ENCODE data around the gene UBE2O. TPM values are rescaled to one million over a fixed set of nuclear protein-coding genes. Genes with fewer than 3 reads are reported as not detected.

The UBE2O gene
- total RNA-seq, 1 experiment from 2014 or later = 52.6 TPM

DNA sequence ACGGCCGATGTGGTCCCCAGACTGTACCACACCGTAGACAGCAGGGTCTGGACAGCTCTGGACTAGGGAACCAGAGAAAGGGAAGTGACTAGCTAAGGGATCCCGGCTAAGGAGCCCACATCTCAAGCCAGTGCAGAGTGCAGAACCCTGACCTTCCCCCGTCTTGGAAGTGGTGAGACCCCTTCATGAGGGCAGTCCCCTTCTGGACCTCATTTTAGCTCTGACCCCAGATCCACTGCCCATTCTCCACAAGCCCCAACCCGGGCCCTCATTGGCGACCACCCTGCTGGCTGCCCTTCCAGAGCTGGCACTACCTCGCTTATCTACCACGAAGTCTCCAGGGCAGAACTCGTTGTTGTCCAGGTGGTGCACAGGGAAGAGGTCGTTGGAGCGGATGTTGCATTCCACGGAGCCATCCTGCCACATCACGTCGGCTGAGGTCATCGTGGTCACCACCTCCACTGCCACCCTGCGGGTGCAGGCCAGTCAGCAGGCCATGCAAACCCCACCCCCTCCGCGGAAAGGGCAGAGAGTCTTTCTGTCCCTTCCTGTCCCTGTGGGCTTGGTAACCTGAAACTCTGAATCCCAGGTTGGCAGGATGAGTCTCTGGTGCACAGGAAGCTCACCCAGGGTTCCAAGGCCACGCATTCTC, 54.3 kb downstream of the UBE2O start:
- Histone ChIP-seq H3K27ac (ENCODE audit: insufficient read length, low read depth, low read length) (no peak overlapping the region), H3K18ac (ENCODE audit: insufficient read length, low read depth, low read length) (no peak overlapping the region), H2BK5ac (ENCODE audit: insufficient read length, low read length) (no peak overlapping the region), H3K9ac (ENCODE audit: extremely low read depth, insufficient read length, low read length) (no peak overlapping the region), H3K23me2 (ENCODE audit: insufficient read length, low read depth, low read length, poor library complexity, severe bottlenecking) (no peaks in the 10 kb centered on the region), H3K79me1 (ENCODE audit: insufficient read depth, low read depth, low read length, poor library complexity, severe bottlenecking) (no peaks in the 10 kb centered on the region), H3K27me3 (ENCODE audit: insufficient read depth, low read length) (no peaks in the 10 kb centered on the region), H4K8ac (replicated peaks; ENCODE audit: insufficient read length, low read depth, low read length) (no peak overlapping the region), H3K23ac (ENCODE audit: insufficient read length, low read depth, low read length) (no peak overlapping the region), H3K4me1 (ENCODE audit: insufficient read depth, low read length) (no peaks in the 10 kb centered on the region), H2BK20ac (ENCODE audit: low read depth, low read length, poor library complexity, severe bottlenecking) (no peak overlapping the region), H2AFZ (ENCODE audit: low read length) (no peak overlapping the region), H3K79me2 (ENCODE audit: insufficient read depth, low read length) (no peaks in the 10 kb centered on the region), H4K5ac (ENCODE audit: insufficient read length, low read depth, low read length) (no peak overlapping the region), H3T11ph (ENCODE audit: low read length) (no peak overlapping the region), H3K56ac (ENCODE audit: insufficient read length, low read depth, low read length) (no peak overlapping the region), H2BK12ac (ENCODE audit: insufficient read length, low read depth, low read length) (no peak overlapping the region), H3K4me2 (ENCODE audit: insufficient read depth, insufficient read length, low read length) (no peak overlapping the region), H3K9me3 (ENCODE audit: control insufficient read depth, low read depth, low read length) (no peaks in the 10 kb centered on the region), H2BK15ac (ENCODE audit: low read depth, low read length) (no peak overlapping the region), H4K91ac (ENCODE audit: insufficient read length, low read depth, low read length) (no peak overlapping the region), H3K4ac (ENCODE audit: low read depth, low read length) (no peak overlapping the region), H2AK5ac (ENCODE audit: insufficient read length, low read length) (no peak overlapping the region), H2BK120ac (ENCODE audit: low read depth, low read length, poor library complexity, severe bottlenecking) (no peak overlapping the region), H3K14ac (ENCODE audit: insufficient read depth, low read length) (no peak overlapping the region), H4K20me1 (ENCODE audit: control insufficient read depth, insufficient read depth, insufficient read length) (peaks cover 4% of the 10 kb centered on the region)
- WGBS (ENCODE audit: extremely low coverage, insufficient read length, low lambda C conversion rate) = no CpG with 5 or more reads among the region's 20 CpGs
- Mint-ChIP-seq H3K27ac (0 out of 7 replicates have a peak overlapping the region, but pooled peaks of 2 of the 3 experiments have one; percentile 12 to 51), H3K36me3 (ENCODE audit: insufficient read depth in 1 of 3, low read depth in 3 of 3) (peaks cover 53 to 89% (median 86%) of the 10 kb centered on the region in 3 experiments; a peak in 6 of 7 replicates), H3K4me1 (no peaks in the 10 kb centered on the region), H3K9me3 (no peaks in the 10 kb centered on the region), H3K4me3 (no peak overlapping the region), H3K27me3 (ENCODE audit: low read depth) (no peaks in the 10 kb centered on the region)
- no peak for DNase-seq
- no peak for TF ChIP-seq CTCF (conservative IDR thresholded peaks at IDR 0.05)
